ENCODE data around the gene FRS3.

Gene FRS3

GRCh38 chr6:41724228-41724580 lies 55.5 kb downstream of the FRS3 start:
- TF ChIP-seq CTCF (IDR thresholded peaks at IDR 0.05): no peak

GRCh38 chr6:41723530-41724227 lies 56.0 kb downstream of the FRS3 start:
- TF ChIP-seq CTCF (IDR thresholded peaks at IDR 0.05): no peak

- no peak for TF ChIP-seq CTCF (IDR thresholded peaks at IDR 0.05)
Observed at GRCh38 chr6:41722969-41723529, 56.7 kb downstream of the FRS3 start.

- no peak for TF ChIP-seq CTCF (IDR thresholded peaks at IDR 0.05)
Observed at GRCh38 chr6:41721414-41721813, 58.3 kb downstream of the FRS3 start.

- no peak for TF ChIP-seq CTCF (IDR thresholded peaks at IDR 0.05)
Observed at GRCh38 chr6:41720783-41721182, 58.9 kb downstream of the FRS3 start.

GRCh38 chr6:41720262-41720620 lies 59.5 kb downstream of the FRS3 start:
- no peak for TF ChIP-seq CTCF (IDR thresholded peaks at IDR 0.05)
